H1 (cell line): ENCODE measurements around the gene LIG4. TPM values are rescaled to one million over a fixed set of nuclear protein-coding genes. Genes with fewer than 3 reads are reported as not detected.

ENCODE experiments used
- CBX5 ChIP-seq: fragments of 300-800, 300-1000 bp; sonication (generic); IDR thresholded peaks from 2 replicates; pipeline ENCODE4 v1.7.1; 2016; ENCODE audit warnings: antibody characterized with exemption, low read length, low read depth
- HDAC2 ChIP-seq, 2 experiments: fragments of 300-600 bp in 1 of 2; sonication (generic) in 1 of 2; IDR thresholded peaks; 2 replicates each; pipeline ENCODE4 v1.6.1; 2011 to 2012; ENCODE audit warnings: low read depth in 2 of 2, low read length in 2 of 2, mild to moderate bottlenecking in 2 of 2, moderate library complexity in 2 of 2, borderline replicate concordance in 1 of 2, inconsistent platforms in 1 of 2
- SP1 ChIP-seq: IDR thresholded peaks from 2 replicates; pipeline ENCODE4 v1.6.1; 2011; ENCODE audit warnings: low read depth, low read length
- polyA plus RNA-seq, 7 experiments: library from polyadenylated mRNA; depleted of rRNA in 3 of 7; stranded (reverse) in 5 of 7; unstranded in 2 of 7; fragments of >200 nt in 5 of 7; fragments of 200-250 nt in 2 of 7; gene quantifications; 1 replicate in 5 of 7; 2 replicates in 1 of 7; 4 replicates in 1 of 7; pipeline versions ENCODE4 v1.2.1 to v1.2.3, GENCODE V29; 2011 to 2013; ENCODE audit warnings: missing spikeins in 2 of 7, mixed read lengths in 2 of 7
- total RNA-seq: library from RNA; stranded (reverse); fragmentation: NEBNext Ultra II Directional; extraction: Animal tissue kit (Norgen Biotek cat#: 25700); gene quantifications from 2 replicates; pipeline ENCODE4 v1.2.1, GENCODE V29; 2021

The LIG4 gene
- total and polyA plus RNA-seq, 2 of the 8 experiments (the other 6 are each of a cell fraction or from before 2014, with no cell fraction given) = 1.1 to 4.5 TPM

DNA sequence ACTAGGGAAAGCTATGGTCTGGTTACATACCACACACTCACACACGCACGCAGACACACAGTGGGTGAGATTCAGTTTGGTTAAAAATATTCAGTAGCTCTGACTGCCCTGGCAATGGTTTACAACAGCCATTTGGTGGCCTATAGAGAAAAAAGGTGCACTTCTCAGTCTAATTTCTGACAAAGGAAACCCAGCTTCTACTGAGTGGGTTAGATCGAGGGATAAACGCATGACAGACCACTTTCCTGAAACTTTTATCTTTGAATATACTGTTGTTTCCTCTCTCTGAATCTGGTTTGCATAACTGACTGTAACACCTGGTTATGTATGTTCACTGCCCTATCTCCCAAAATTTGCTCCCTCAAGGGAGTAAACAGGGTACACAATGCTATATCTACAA lies 2.5 kb downstream of the LIG4 start (continued):
- no peak for TF ChIP-seq SP1
- TF ChIP-seq HDAC2 (IDR thresholded peaks at IDR 0.05; ENCODE audit: borderline replicate concordance in 1 of 2, low read depth in 2 of 2, low read length in 2 of 2) = no peak
- no peak for TF ChIP-seq CBX5
- TF ChIP-seq, all 59 proteins: peak for 0
